Measurements from ENCODE around the gene ABCG2. TPM values are rescaled to one million over a fixed set of nuclear protein-coding genes. Genes with fewer than 3 reads are reported as not detected.

The ABCG2 gene
- total RNA-seq, 2 experiments from 2014 or later, result 0.54 to 0.67 TPM

Other genes with a start within 250 kb of the ABCG2 start
- 10 to 100 TPM; 19.4 to 24.0 TPM for gene SPP1, start 182.9 kb downstream of the ABCG2 start, total RNA-seq
- 10 to 100 TPM in 1 of 2 experiments, 1 to 10 TPM in 1; 9.5 to 10.9 TPM for gene PKD2, start 151.0 kb downstream of the ABCG2 start, total RNA-seq
- 10 to 100 TPM; 81.4 to 82.7 TPM for gene PPM1K, start 125.9 kb upstream of the ABCG2 start, total RNA-seq
- gene HERC6, start 220.2 kb upstream of the ABCG2 start, total RNA-seq, result 10 to 100 TPM; 36.0 to 36.5 TPM

Data from activated naive CD8-positive, alpha-beta T cell treated with anti-CD3 and anti-CD28 coated beads, Interleukin-2, amount 10 ng/mL, durations not matched to agents 7 days and 5 days (primary cell).